OCI-LY7 (cell line): ENCODE results near the gene ADGRG4. TPM values are rescaled to one million over a fixed set of nuclear protein-coding genes. Genes with fewer than 3 reads are reported as not detected.
"Not testable (repeated sequence)": the region's sequence is repeated elsewhere in the genome, so short reads cannot be mapped to it uniquely, and the experiment has no call there.

ENCODE experiments used
- BruUV-seq: library from RNA; stranded (reverse); fragments of 400-500 nt; replicated peaks from 2 replicates; lab custom pipeline; 2021; lab: Mats Ljungman, UMichigan
- CTCF ChIA-PET: fragments of 300-600 bp; sonication (Branson Sonifier 250); formaldehyde crosslinking; loops from one replicate; lab custom pipeline; 2022; ENCODE audit warnings: antibody characterized with exemption; ENCODE audit not compliant: unreplicated experiment; lab: Charles Lee
- POLR2A ChIA-PET: fragments of 300-600 bp; sonication (Branson Sonifier 250); formaldehyde crosslinking; loops from one replicate; lab custom pipeline; 2022; ENCODE audit warnings: antibody characterized with exemption; lab: Charles Lee
- DNase-seq: peaks from one replicate; pipeline ENCODE4 v3.0.0-alpha.2; 2015; ENCODE audit warnings: low spot score
- H2AFZ ChIP-seq: fragments of 200-600 bp; sonication (generic), shearing (Covaris generic); 2 replicates; pipeline ENCODE4 v1.6.1; 2014; ENCODE audit warnings: mild to moderate bottlenecking, antibody characterized with exemption, low read length, moderate library complexity
- H3K27ac ChIP-seq: fragments of 200-600 bp; sonication (generic); 2 replicates; pipeline ENCODE4 v1.5.1; 2014; ENCODE audit warnings: mixed run types, low read depth, mild to moderate bottlenecking, moderate library complexity, low read length, inconsistent platforms; ENCODE audit not compliant: poor library complexity, severe bottlenecking
- H3K36me3 ChIP-seq: fragments of 200-600 bp; sonication (generic); 2 replicates; pipeline ENCODE4 v1.6.1; 2014; ENCODE audit warnings: mild to moderate bottlenecking, antibody characterized with exemption, low read length, moderate library complexity, mixed read lengths; ENCODE audit not compliant: insufficient read depth
- H3K4me1 ChIP-seq: fragments of 200-600 bp; sonication (generic); 2 replicates; pipeline ENCODE4 v1.5.1; 2014; ENCODE audit warnings: mild to moderate bottlenecking, low read length; ENCODE audit not compliant: insufficient read depth, poor library complexity, severe bottlenecking
- H3K4me2 ChIP-seq: fragments of 200-600 bp; sonication (generic); 2 replicates; pipeline ENCODE4 v1.6.1; 2014; ENCODE audit warnings: mild to moderate bottlenecking, low read length
- H3K4me3 ChIP-seq: fragments of 200-600 bp; sonication (generic); 2 replicates; pipeline ENCODE4 v1.5.1; 2014; ENCODE audit warnings: mild to moderate bottlenecking, low read depth, low read length; ENCODE audit not compliant: poor library complexity, severe bottlenecking
- H3K79me2 ChIP-seq: fragments of 200-600 bp; sonication (generic); 2 replicates; pipeline ENCODE4 v1.6.1; 2016; ENCODE audit warnings: low read depth, mild to moderate bottlenecking, low read length, moderate library complexity, mixed read lengths; ENCODE audit not compliant: insufficient read depth
- H3K9me2 ChIP-seq: fragments of 200-600 bp; sonication (generic); 2 replicates; pipeline ENCODE4 v1.6.1; 2016; ENCODE audit warnings: mild to moderate bottlenecking, low read length, mixed read lengths; ENCODE audit not compliant: insufficient read depth
- H3K9me3 ChIP-seq: fragments of 200-600 bp; sonication (generic); 2 replicates; pipeline ENCODE4 v1.6.1; 2014; ENCODE audit warnings: mild to moderate bottlenecking, mixed run types, low read length, mixed read lengths
- H4K20me1 ChIP-seq: fragments of 200-600 bp; sonication (generic); 2 replicates; pipeline ENCODE4 v1.6.1; 2014; ENCODE audit warnings: mild to moderate bottlenecking, antibody characterized with exemption, low read length, moderate library complexity, mixed read lengths; ENCODE audit not compliant: insufficient read depth
- CTCF ChIP-seq: fragments of 200-600 bp; sonication (generic); conservative IDR thresholded peaks from 2 replicates; pipeline ENCODE4 v1.5.1; 2014; ENCODE audit warnings: mild to moderate bottlenecking, antibody characterized with exemption, low read length, moderate library complexity, mixed read lengths
- EZH2phosphoT487 ChIP-seq: fragments of 200-600 bp; sonication (generic); IDR thresholded peaks from 2 replicates; pipeline ENCODE4 v1.6.1; 2018; ENCODE audit warnings: low read depth, borderline replicate concordance, mild to moderate bottlenecking, mixed run types, antibody characterized with exemption, low read length, moderate library complexity, mixed read lengths
- intact Hi-C: fragments of 100-400 bp; cut with micrococcal nuclease; formaldehyde crosslinking; loops from one replicate; pipeline ENCODE4 v1.10.0; 2022; ENCODE audit not compliant: unreplicated experiment
- total RNA-seq, 2 experiments: library from RNA; depleted of rRNA in 1 of 2; stranded (reverse); fragments of >200 nt in 1 of 2; shearing (Covaris generic) in 1 of 2; gene quantifications; 2 replicates each; pipeline ENCODE4 v1.2.3, GENCODE V29; 2014 to 2022

Gene ADGRG4
- total RNA-seq, 2 experiments from 2014 or later = not detected

GRCh38 chrX:136437774-136438173, 137.0 kb downstream of the ADGRG4 start:
- DNase-seq = no peak
- H3K79me2 ChIP-seq = no peaks in the 10 kb centered on the region
- H2AFZ ChIP-seq = no peak overlapping the region
- no peak overlapping the region for H3K4me3 ChIP-seq
- CTCF ChIA-PET = no interaction called here
- no peaks in the 10 kb centered on the region for H3K9me2 ChIP-seq
- intact Hi-C loops = no loop called here
- POLR2A ChIA-PET = interaction anchor here (0.6 to 1.0 kb wide), 2 partner anchors 9 to 885 kb away, joined by 3 to 10 read pairs; no protein-coding TSS in a partner anchor
- TF ChIP-seq CTCF (no peak), EZH2phosphoT487 (no peak)
- no peak overlapping the region for H3K4me2 ChIP-seq
- BruUV-seq = no TSS peak
- H4K20me1 ChIP-seq = no peaks in the 10 kb centered on the region
- no peaks in the 10 kb centered on the region for H3K4me1 ChIP-seq
- H3K36me3 ChIP-seq = no peaks in the 10 kb centered on the region
- no peak overlapping the region for H3K27ac ChIP-seq
- no peaks in the 10 kb centered on the region for H3K9me3 ChIP-seq

- Histone ChIP-seq H3K4me2 (no peak overlapping the region), H3K9me3 (no peaks in the 10 kb centered on the region), H3K4me1 (no peaks in the 10 kb centered on the region), H3K36me3 (no peaks in the 10 kb centered on the region), H3K27ac (no peak overlapping the region), H3K4me3 (no peak overlapping the region), H4K20me1 (no peaks in the 10 kb centered on the region), H3K9me2 (no peaks in the 10 kb centered on the region), H3K79me2 (no peaks in the 10 kb centered on the region), H2AFZ (no peak overlapping the region)
- POLR2A ChIA-PET = interaction anchor here (0.6 to 1.0 kb wide), 2 partner anchors 9 to 885 kb away, joined by 3 to 10 read pairs; no protein-coding TSS in a partner anchor
- no TSS peak for BruUV-seq
- CTCF ChIA-PET = no interaction called here
- intact Hi-C loops = no loop called here
- TF ChIP-seq EZH2phosphoT487 (no peak), CTCF (no peak)
- no peak for DNase-seq
Measured at GRCh38 chrX:136438192-136438591, 137.4 kb downstream of the ADGRG4 start.

GRCh38 chrX:136445674-136446073, 144.9 kb downstream of the ADGRG4 start:
- CTCF ChIA-PET, H3K27ac ChIP-seq, H2AFZ ChIP-seq, H4K20me1 ChIP-seq, DNase-seq, H3K4me1 ChIP-seq, H3K4me3 ChIP-seq, H3K79me2 ChIP-seq, H3K36me3 ChIP-seq, H3K4me2 ChIP-seq, intact Hi-C loops, H3K9me3 ChIP-seq, BruUV-seq, H3K9me2 ChIP-seq, POLR2A ChIA-PET: not testable (repeated sequence)
